Osteoblast (primary cell): Measurements from ENCODE around the gene PLXNA2. TPM values are rescaled to one million over a fixed set of nuclear protein-coding genes. Genes with fewer than 3 reads are reported as not detected.

Source experiments
- DNase-seq: peaks from one replicate; pipeline ENCODE4 v3.0.0; 2011; ENCODE audit warnings: low spot score, mixed read lengths; ENCODE audit not compliant: insufficient read length; ENCODE audit errors: missing footprints
- H2AFZ ChIP-seq: 2 replicates; pipeline ENCODE4 v1.6.0; 2011; ENCODE audit warnings: mild to moderate bottlenecking, low read length
- H3K27ac ChIP-seq: 2 replicates; pipeline ENCODE4 v1.5.1; 2011; ENCODE audit warnings: mild to moderate bottlenecking, low read depth, low read length, moderate library complexity
- H3K27me3 ChIP-seq: 2 replicates; pipeline ENCODE4 v1.6.0; 2012; ENCODE audit warnings: mild to moderate bottlenecking, control low read depth, inconsistent platforms, low read length, moderate library complexity; ENCODE audit not compliant: insufficient read depth
- H3K36me3 ChIP-seq: 2 replicates; pipeline ENCODE4 v1.5.1; 2011; ENCODE audit warnings: mild to moderate bottlenecking, low read length, control low read depth, moderate library complexity; ENCODE audit not compliant: insufficient read depth
- H3K4me1 ChIP-seq: 2 replicates; pipeline ENCODE4 v1.5.1; 2011; ENCODE audit warnings: mild to moderate bottlenecking, low read length, control low read depth, moderate library complexity; ENCODE audit not compliant: insufficient read depth
- H3K4me2 ChIP-seq: 2 replicates; pipeline ENCODE4 v1.6.0; 2011; ENCODE audit warnings: mild to moderate bottlenecking, low read length; ENCODE audit not compliant: insufficient read depth
- H3K4me3 ChIP-seq: fragments of 200-600 bp; sonication (generic); 3 replicates; pipeline ENCODE4 v1.5.1; 2012; ENCODE audit warnings: mild to moderate bottlenecking, low read length, inconsistent platforms; ENCODE audit not compliant: insufficient read depth
- H3K79me2 ChIP-seq: 2 replicates; pipeline ENCODE4 v1.6.0; 2012; ENCODE audit warnings: mild to moderate bottlenecking, low read length, control low read depth, inconsistent platforms; ENCODE audit not compliant: insufficient read depth
- H3K9me3 ChIP-seq: 2 replicates; pipeline ENCODE4 v1.5.1; 2011; ENCODE audit warnings: low read depth, low read length, control low read depth
- H4K20me1 ChIP-seq: 2 replicates; pipeline ENCODE4 v1.6.0; 2012; ENCODE audit warnings: mild to moderate bottlenecking, low read length, control low read depth; ENCODE audit not compliant: insufficient read depth
- total RNA-seq: library from RNA; depleted of rRNA; stranded (reverse); fragments of >200 nt; gene quantifications from 2 replicates; pipeline ENCODE4 v1.2.3, GENCODE V29; 2012
- TF ChIP-seq, protein P1 (sequence below): IDR thresholded peaks from 2 replicates; pipeline ENCODE4 v1.5.1; 2011; ENCODE audit warnings: mild to moderate bottlenecking, low read depth, low read length, moderate library complexity; ENCODE audit errors: extremely low read depth

The PLXNA2 gene
- total RNA-seq, 1 donor, result 3.3 TPM

- no peak for DNase-seq
- no peak overlapping the region for H3K4me3 ChIP-seq
- H2AFZ ChIP-seq, result no peak overlapping the region
- H3K4me1 ChIP-seq, result no peaks in the 10 kb centered on the region
- no peaks in the 10 kb centered on the region for H3K36me3 ChIP-seq
- H3K27ac ChIP-seq, result no peak overlapping the region
- H3K79me2 ChIP-seq, result no peaks in the 10 kb centered on the region
- TF ChIP-seq, protein P1, sequence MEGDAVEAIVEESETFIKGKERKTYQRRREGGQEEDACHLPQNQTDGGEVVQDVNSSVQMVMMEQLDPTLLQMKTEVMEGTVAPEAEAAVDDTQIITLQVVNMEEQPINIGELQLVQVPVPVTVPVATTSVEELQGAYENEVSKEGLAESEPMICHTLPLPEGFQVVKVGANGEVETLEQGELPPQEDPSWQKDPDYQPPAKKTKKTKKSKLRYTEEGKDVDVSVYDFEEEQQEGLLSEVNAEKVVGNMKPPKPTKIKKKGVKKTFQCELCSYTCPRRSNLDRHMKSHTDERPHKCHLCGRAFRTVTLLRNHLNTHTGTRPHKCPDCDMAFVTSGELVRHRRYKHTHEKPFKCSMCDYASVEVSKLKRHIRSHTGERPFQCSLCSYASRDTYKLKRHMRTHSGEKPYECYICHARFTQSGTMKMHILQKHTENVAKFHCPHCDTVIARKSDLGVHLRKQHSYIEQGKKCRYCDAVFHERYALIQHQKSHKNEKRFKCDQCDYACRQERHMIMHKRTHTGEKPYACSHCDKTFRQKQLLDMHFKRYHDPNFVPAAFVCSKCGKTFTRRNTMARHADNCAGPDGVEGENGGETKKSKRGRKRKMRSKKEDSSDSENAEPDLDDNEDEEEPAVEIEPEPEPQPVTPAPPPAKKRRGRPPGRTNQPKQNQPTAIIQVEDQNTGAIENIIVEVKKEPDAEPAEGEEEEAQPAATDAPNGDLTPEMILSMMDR, result no peak
- no peaks in the 10 kb centered on the region for H3K9me3 ChIP-seq
- no peak overlapping the region for H3K4me2 ChIP-seq
- no peaks in the 10 kb centered on the region for H3K27me3 ChIP-seq
- H4K20me1 ChIP-seq, result no peaks in the 10 kb centered on the region
These were observed 178.3 kb downstream of the PLXNA2 start for GRCh38 chr1:208065862-208066261.

GRCh38 chr1:208061632-208062031 is 182.6 kb downstream of the PLXNA2 start:
- Histone ChIP-seq H3K79me2 (no peaks in the 10 kb centered on the region), H2AFZ (no peak overlapping the region), H3K9me3 (no peaks in the 10 kb centered on the region), H3K36me3 (no peaks in the 10 kb centered on the region), H3K27ac (no peak overlapping the region), H3K4me3 (no peak overlapping the region), H3K27me3 (no peaks in the 10 kb centered on the region), H4K20me1 (no peaks in the 10 kb centered on the region), H3K4me1 (no peaks in the 10 kb centered on the region), H3K4me2 (no peak overlapping the region)
- TF ChIP-seq, protein P1, result no peak
- no peak for DNase-seq

DNA sequence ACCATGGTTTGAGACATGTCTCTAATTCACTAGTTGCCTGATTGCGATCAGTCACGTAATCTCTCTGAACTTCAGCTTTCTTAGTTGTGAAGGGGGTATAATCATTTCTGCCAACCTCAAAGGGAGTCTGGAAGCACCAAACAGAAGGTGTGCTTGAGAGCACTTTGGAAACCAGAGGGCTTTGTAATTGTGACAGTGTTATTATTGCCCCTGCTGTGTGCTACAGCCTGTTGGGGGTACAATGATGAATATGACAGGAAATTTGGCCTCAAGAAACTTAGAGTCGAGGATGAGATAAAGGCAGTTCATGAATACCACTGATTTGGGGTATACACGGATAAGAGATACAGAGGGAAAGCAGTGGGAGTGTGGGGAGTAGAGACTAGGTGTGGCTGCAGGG is 183.1 kb downstream of the PLXNA2 start:
- H3K4me3 ChIP-seq, result no peak overlapping the region
- no peak overlapping the region for H2AFZ ChIP-seq
- H3K79me2 ChIP-seq, result no peaks in the 10 kb centered on the region
- TF ChIP-seq, protein P1, result no peak
- DNase-seq, result no peak
- H3K36me3 ChIP-seq, result no peaks in the 10 kb centered on the region
- H3K27ac ChIP-seq, result no peak overlapping the region
- no peaks in the 10 kb centered on the region for H3K27me3 ChIP-seq
- H3K9me3 ChIP-seq, result no peaks in the 10 kb centered on the region
- H4K20me1 ChIP-seq, result no peaks in the 10 kb centered on the region
- no peak overlapping the region for H3K4me2 ChIP-seq
- no peaks in the 10 kb centered on the region for H3K4me1 ChIP-seq

DNA sequence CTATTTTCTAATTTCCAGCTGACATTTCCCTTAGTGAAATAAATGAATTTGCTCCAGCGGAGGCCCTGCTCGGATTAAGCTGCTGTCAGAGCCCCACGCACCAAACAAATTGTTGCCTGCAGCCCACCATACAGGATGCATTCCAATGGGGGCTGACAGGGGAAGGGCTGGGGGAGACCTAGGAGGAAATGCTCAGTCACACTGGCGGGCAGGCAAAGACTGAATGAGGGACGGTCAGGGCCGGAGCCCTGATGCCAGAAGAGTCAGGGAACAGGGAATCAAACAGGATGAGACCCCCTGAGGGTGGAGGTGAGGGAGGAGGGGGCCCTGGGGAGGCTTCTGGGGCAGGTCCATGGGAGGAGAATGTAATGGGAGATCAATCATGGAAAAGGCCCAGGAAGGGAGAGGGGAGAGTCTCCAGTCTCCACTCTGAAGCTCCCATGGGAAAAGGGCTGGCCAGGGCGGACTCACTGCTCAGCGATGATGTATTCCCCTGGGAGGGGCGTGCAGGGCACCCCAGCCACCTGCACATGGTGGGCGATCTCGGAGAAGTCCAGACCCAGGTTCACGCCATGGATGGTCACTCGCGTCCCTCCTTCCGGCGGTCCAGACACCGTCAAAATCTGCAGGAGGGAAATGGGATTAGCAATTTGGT is 183.8 kb downstream of the PLXNA2 start:
- Histone ChIP-seq H2AFZ (no peak overlapping the region), H3K4me3 (no peak overlapping the region), H3K36me3 (no peaks in the 10 kb centered on the region), H3K4me2 (no peak overlapping the region), H3K27me3 (no peaks in the 10 kb centered on the region), H3K27ac (no peak overlapping the region), H3K9me3 (no peaks in the 10 kb centered on the region), H3K79me2 (no peaks in the 10 kb centered on the region), H4K20me1 (no peaks in the 10 kb centered on the region), H3K4me1 (no peaks in the 10 kb centered on the region)
- no peak for DNase-seq
- TF ChIP-seq, protein P1, result no peak
